ENCODE results near the gene PTDSS2. TPM values are rescaled to one million over a fixed set of nuclear protein-coding genes. Genes with fewer than 3 reads are reported as not detected.

Gene PTDSS2
- total and polyA plus RNA-seq, 10 of the 15 experiments (the other 5 are each of a cell fraction or from before 2014, with no cell fraction given) = 0.39 to 21.1 (median 10.8) TPM

- H3K4me3 ChIP-seq = peak overlapping the region; percentile 89
- intact Hi-C loops (cut with micrococcal nuclease; ENCODE audit: unreplicated experiment) = loop anchor here (1.0 to 2.0 kb wide), 2 partner anchors 30 to 58 kb away; partner anchors contain the start of gene LRRC56
- no peak for TF ChIP-seq FOXK2 (IDR thresholded peaks at IDR 0.05)
- TF ChIP-seq USF1 (IDR thresholded peaks at IDR 0.05; ENCODE audit: borderline replicate concordance, extremely low read length, insufficient read depth, low read depth, low read length) = peak; percentile 85
- TF ChIP-seq ETV6 (conservative IDR thresholded peaks at IDR 0.05 in 1 of 2, IDR thresholded peaks at IDR 0.05 in 1 of 2; ENCODE audit: borderline replicate concordance in 1 of 2, low read depth in 1 of 2) = no peak
- peak; percentile 48; the same call in 1 of the 2 replicates for TF ChIP-seq NR2F1 (conservative IDR thresholded peaks at IDR 0.05)
- peak; percentile 63 for TF ChIP-seq TAF1 (IDR thresholded peaks at IDR 0.05; ENCODE audit: borderline replicate concordance, low read depth, low read length)
- no peak for TF ChIP-seq FOXM1 (IDR thresholded peaks at IDR 0.05; ENCODE audit: low read depth, low read length)
- peak; percentile 22; the same call in 1 of the 2 replicates for TF ChIP-seq MTA2 (IDR thresholded peaks at IDR 0.05; ENCODE audit: low read depth)
- no peak for TF ChIP-seq CBX5 (IDR thresholded peaks at IDR 0.05; ENCODE audit: low read depth)
- peak; percentile 63; the same call in 2 of the 3 replicates for TF ChIP-seq POU2F2 (IDR thresholded peaks at IDR 0.05; ENCODE audit: borderline replicate concordance, low read depth, low read length)
- no peak for TF ChIP-seq JUNB (IDR thresholded peaks at IDR 0.05)
- TF ChIP-seq CREM (IDR thresholded peaks at IDR 0.05; ENCODE audit: low read depth) = peak; percentile 97
- peak; percentile 87 for TF ChIP-seq NBN (IDR thresholded peaks at IDR 0.05)
- peak in 1 of 2 experiments; percentile 53; a peak in 1 of 3 replicates for TF ChIP-seq EGR1 (IDR thresholded peaks at IDR 0.05; ENCODE audit: borderline replicate concordance in 1 of 2, low read depth in 2 of 2, low read length in 2 of 2)
- TF ChIP-seq TARDBP (IDR thresholded peaks at IDR 0.05; ENCODE audit: borderline replicate concordance) = no peak
- TF ChIP-seq HDAC6 (IDR thresholded peaks at IDR 0.05; ENCODE audit: unreplicated experiment) = peak; percentile 86
- peak; percentile 77 for TF ChIP-seq CBFB (IDR thresholded peaks at IDR 0.05; ENCODE audit: low read depth)
- 0 out of 2 replicates have a peak, but pooled peaks have one; percentile 64 for TF ChIP-seq CHD1 (IDR thresholded peaks at IDR 0.05; ENCODE audit: low read depth, low read length)
- TF ChIP-seq POLR2AphosphoS2 (IDR thresholded peaks at IDR 0.05; ENCODE audit: low read depth, low read length) = peak; percentile 52; the same call in 1 of the 2 replicates
- TF ChIP-seq RELB (IDR thresholded peaks at IDR 0.05; ENCODE audit: low read depth) = peak; percentile 81
- no peak for TF ChIP-seq SREBF2 (IDR thresholded peaks at IDR 0.05; ENCODE audit: low read length)
- peak; percentile 84 for TF ChIP-seq IKZF1 (conservative IDR thresholded peaks at IDR 0.05)
- peak; percentile 87 for TF ChIP-seq SMAD1 (IDR thresholded peaks at IDR 0.05; ENCODE audit: low read depth, partially characterized antibody)
- TF ChIP-seq LARP7 (IDR thresholded peaks at IDR 0.05) = peak; percentile 67
Observed at GRCh38 chr11:506238-506994, 56.3 kb downstream of the PTDSS2 start.

More at GRCh38 chr11:506238-506994, 56.3 kb downstream of the PTDSS2 start:
- Histone ChIP-seq H4K20me1 (ENCODE audit: control insufficient read depth, insufficient read depth) (no peaks in the 10 kb centered on the region), H3K27ac (ENCODE audit: control insufficient read depth, insufficient read depth) (peak overlapping the region; percentile 100), H3K4me2 (ENCODE audit: control insufficient read depth, insufficient read depth) (peak overlapping the region; percentile 99), H2AFZ (ENCODE audit: control insufficient read depth, low read depth, low read length) (peak overlapping the region; percentile 89), H3K79me2 (ENCODE audit: control insufficient read depth, insufficient read depth, low read length) (peaks cover 43% of the 10 kb centered on the region), H3K9me3 (replicated peaks; ENCODE audit: control insufficient read depth, insufficient read depth, low read length) (no peaks in the 10 kb centered on the region; the same call in 2 of the 3 replicates), H3K27me3 (replicated peaks in 1 of 2; ENCODE audit: control insufficient read depth in 2 of 2, insufficient read depth in 2 of 2, low read length in 1 of 2) (no peaks in the 10 kb centered on the region), H3K36me3 (ENCODE audit: control insufficient read depth in 2 of 2, insufficient read depth in 2 of 2, low read length in 1 of 2) (peaks cover 3 to 5% of the 10 kb centered on the region in 2 experiments; a peak in 3 of 4 replicates), H3K4me1 (ENCODE audit: control insufficient read depth, insufficient read depth, low read length) (peaks cover 18% of the 10 kb centered on the region), H3K9ac (ENCODE audit: control insufficient read depth, insufficient read depth, low read length) (peak overlapping the region; percentile 99)
- peak; percentile 76 for ATAC-seq
- BruUV-seq (replicated peaks) = no TSS peak
- ChIA-PET SMC1A (ENCODE audit: uncharacterized antibody, unreplicated experiment) (interaction anchor here (2.8 kb wide), 1 partner anchor 57 kb away, joined by 12 read pairs; the partner anchor contains the start of gene PTDSS2), POLR2A (interaction anchor here (0.6 to 2.3 kb wide), 12 partner anchors 30 to 299 kb away, joined by 3 to 14 read pairs (median 4); partner anchors contain the start of genes BET1L, HRAS, PHRF1 and PSMD13), CTCF (interaction anchor here (1.4 to 2.3 kb wide), 2 partner anchors 12 to 57 kb away, joined by 7 to 11 read pairs; partner anchors contain the start of gene PTDSS2), RAD21 (ENCODE audit: unreplicated experiment) (interaction anchor here (0.7 to 1.0 kb wide), 4 partner anchors 30 to 83 kb away, joined by 3 to 4 read pairs (median 4); partner anchors contain the start of gene ANO9)
- peak; percentile 83 for FAIRE-seq
- in situ Hi-C loops (cut with MboI) = loop anchor here (5.0 kb wide), 1 partner anchor 299 kb away; the partner anchor contains the start of genes BET1L and RIC8A
- DNase-seq (ENCODE audit: low read depth, low spot score) = peak; percentile 83
- WGBS (ENCODE audit: insufficient coverage, insufficient replicate concordance, low lambda C conversion rate, missing lambda C conversion rate) = under 1% methylated on average over 70 of the region's 71 CpGs

Data from GM12878 (cell line).